Lower leg skin (tissue), 3 donors: ENCODE measurements around the gene HS3ST4.

Source experiments
- POLR2A ChIP-seq, 2 donors: fragments of 450-650 bp; IDR thresholded peaks; one replicate each; pipeline ENCODE4 v1.6.1; 2016 to 2017; ENCODE audit warnings: antibody characterized with exemption in 2 of 2, mild to moderate bottlenecking in 1 of 2, moderate library complexity in 1 of 2
- TF ChIP-seq, protein P1 (sequence below), 3 donors: fragments of 450-650 bp; IDR thresholded peaks; one replicate each; pipeline ENCODE4 v1.5.1; 2016; ENCODE audit warnings: antibody characterized with exemption in 3 of 3, mild to moderate bottlenecking in 3 of 3, moderate library complexity in 2 of 3

DNA sequence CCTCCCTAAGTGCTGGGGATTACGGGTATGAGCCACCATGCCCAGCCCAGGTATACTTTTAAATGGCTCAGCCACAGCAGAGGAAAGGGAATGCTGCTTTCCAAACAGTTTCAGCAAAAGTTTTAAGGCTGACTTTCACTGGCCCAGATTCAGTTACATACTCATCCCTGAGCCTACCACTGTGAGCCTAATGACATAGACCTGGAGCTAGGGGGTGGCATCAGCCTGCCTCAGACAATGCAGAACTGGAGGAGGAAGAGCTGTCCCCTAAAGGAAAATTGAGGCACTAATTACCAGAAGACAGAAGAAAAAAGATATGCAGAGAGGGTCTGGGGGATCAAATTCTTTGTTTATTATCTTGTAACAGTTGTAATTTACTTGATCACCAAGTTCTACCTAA lies 43.9 kb downstream of the HS3ST4 start:
- TF ChIP-seq, protein P1, sequence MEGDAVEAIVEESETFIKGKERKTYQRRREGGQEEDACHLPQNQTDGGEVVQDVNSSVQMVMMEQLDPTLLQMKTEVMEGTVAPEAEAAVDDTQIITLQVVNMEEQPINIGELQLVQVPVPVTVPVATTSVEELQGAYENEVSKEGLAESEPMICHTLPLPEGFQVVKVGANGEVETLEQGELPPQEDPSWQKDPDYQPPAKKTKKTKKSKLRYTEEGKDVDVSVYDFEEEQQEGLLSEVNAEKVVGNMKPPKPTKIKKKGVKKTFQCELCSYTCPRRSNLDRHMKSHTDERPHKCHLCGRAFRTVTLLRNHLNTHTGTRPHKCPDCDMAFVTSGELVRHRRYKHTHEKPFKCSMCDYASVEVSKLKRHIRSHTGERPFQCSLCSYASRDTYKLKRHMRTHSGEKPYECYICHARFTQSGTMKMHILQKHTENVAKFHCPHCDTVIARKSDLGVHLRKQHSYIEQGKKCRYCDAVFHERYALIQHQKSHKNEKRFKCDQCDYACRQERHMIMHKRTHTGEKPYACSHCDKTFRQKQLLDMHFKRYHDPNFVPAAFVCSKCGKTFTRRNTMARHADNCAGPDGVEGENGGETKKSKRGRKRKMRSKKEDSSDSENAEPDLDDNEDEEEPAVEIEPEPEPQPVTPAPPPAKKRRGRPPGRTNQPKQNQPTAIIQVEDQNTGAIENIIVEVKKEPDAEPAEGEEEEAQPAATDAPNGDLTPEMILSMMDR (IDR thresholded peaks at IDR 0.05): no peak
- no peak for TF ChIP-seq POLR2A (IDR thresholded peaks at IDR 0.05)
